SKM-1 treated with dmso at 0.1 percent for 144 hours (cell line): ENCODE measurements around the gene ANKLE1.
A peak's percentile ranks its signal among the peaks of the same experiment; 100 is the strongest.
"Not testable (repeated sequence)": the region's sequence is repeated elsewhere in the genome, so short reads cannot be mapped to it uniquely, and the experiment has no call there.

Experiments
- DNase-seq: peaks from one replicate; lab custom pipeline; 2025; ENCODE audit not compliant: unreplicated experiment; lab: John Stamatoyannopoulos, UW

The ANKLE1 gene

DNA sequence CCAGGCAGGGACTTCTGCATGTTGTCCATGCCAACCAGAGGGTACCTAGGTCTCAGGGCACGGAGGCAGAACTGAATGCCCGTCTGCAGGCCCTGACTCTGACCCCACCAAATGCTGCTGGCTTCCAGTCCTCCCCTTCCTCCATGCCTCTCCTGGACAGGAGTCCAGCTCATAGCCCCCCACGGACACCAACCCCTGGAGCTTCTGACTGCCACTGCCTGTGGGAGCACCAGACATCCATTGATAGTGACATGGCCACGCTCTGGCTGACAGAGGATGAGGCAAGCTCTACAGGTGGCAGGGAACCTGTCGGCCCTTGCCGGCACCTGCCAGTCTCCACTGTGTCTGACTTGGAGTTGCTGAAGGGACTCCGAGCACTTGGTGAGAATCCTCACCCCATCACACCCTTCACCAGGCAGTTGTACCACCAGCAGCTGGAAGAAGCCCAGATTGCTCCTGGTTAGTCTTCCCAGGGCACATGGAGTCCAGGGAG lies 1.8 kb downstream of the ANKLE1 start:
- no peak for DNase-seq

DNA sequence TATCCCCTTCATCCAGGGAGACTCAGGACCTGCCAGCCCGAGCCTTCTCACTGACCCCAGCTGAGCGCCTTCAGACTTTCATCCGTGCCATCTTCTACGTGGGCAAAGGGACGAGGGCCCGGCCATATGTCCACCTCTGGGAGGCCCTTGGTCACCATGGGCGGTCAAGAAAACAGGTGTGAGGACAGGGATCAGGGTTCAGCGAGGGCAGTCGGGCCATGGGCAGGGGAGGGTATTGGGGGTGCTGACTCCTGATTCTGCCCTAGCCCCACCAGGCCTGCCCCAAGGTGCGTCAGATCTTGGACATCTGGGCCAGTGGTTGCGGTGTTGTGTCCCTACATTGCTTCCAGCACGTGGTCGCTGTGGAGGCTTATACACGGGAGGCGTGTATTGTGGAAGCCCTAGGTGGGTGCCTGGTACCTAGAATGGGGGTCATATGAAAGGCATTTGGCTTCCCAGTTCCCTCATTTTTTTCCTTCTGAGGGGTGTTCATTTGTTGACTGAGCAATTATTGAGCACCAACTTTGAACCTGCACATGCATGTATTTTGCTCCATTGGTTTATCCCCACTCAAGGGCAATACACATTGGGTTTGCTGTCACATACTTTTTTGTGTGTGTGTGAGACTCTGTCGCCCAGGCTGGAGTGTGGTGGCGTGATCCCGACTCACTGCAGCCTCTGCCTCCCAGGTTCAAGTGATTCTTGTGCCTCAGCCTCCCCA lies 3.9 kb downstream of the ANKLE1 start:
- DNase-seq, result no peak

GRCh38 chr19:17286263-17286662 lies 4.6 kb downstream of the ANKLE1 start:
- no peak for DNase-seq

DNA sequence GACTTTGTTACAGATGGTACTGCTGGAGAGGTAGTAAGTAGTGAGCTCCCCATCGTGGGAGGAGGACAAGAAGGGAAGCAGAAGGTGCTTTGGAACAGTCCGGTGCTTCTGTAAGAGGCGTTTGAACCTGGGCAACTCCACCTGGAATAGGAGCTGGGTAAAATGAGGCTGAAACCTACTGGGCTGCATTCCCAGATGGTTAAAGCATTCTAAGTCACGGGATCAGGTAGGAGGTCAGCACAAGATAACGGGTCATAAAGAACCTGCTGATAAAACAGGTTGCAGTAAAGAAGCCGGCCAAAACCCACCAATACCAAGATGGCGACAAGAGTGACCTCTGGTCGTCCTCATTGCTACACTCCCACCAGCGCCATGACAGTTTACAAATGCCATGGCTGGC lies 5.1 kb downstream of the ANKLE1 start:
- DNase-seq, result no peak

DNA sequence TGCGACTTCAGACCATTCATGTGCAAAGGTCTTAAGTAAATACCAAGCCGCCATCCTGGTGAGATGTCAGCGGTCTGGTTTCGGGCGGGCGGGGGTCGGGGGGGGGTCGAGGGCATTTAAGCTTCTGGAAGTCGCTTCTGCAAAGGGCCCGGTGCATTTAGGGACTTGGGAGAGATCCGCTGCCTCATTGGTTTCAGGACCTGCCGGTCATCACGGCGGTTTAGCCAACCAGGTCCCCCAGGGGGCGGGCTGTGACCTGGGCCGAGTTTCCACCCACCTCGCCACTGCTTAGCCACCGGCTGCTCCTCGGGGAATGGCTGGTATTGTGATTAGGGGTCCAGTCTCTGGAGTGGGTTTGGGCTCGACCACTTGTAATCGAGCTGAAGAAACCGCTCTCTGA lies 7.8 kb downstream of the ANKLE1 start:
- no peak for DNase-seq

- peak; percentile 80 for DNase-seq
Measured at GRCh38 chr19:17292301-17293074, 10.8 kb downstream of the ANKLE1 start.

- no peak for DNase-seq
Measured at GRCh38 chr19:17293605-17294004, 11.9 kb downstream of the ANKLE1 start.

DNA sequence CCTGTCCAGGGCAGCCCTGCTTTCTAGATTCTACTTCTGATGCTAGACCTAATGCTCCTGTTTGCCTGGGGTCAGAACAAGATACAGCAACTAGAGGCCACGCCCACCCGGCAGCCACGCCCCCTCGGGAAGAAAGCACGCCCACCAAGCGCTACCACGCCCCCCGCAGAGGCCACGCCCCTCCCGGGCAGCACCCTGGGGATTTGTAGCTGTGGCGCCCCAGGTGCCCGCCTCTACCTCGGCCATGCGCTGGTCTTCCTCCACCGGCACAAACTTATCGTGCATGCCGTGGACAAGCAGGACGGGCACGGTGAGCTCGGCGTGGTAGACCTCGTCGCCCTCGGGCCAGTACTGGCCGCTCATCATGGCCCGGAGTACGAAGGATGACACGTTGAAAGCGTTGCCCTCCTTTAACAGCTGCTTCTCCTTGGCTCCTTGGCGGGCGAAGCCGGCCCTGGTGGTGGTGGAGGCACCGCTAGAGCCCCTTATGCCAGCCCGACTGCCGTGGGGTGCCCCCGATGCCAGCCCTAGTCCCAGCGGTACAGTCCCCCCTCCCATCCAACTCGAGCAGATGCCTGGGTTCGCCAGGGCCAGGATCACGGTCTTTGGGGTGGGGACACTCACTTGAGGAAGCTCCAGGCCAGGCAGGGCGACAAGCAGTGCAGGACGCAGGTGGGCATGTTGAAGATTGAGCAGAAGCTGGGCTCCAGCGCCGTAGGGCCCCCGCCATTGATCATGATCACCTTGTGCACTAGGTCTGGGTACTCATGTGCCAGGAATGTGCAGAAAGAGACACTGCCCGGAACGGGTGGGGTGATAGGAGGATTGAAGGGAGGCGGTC lies 12.6 kb downstream of the ANKLE1 start:
- DNase-seq, result no peak

DNA sequence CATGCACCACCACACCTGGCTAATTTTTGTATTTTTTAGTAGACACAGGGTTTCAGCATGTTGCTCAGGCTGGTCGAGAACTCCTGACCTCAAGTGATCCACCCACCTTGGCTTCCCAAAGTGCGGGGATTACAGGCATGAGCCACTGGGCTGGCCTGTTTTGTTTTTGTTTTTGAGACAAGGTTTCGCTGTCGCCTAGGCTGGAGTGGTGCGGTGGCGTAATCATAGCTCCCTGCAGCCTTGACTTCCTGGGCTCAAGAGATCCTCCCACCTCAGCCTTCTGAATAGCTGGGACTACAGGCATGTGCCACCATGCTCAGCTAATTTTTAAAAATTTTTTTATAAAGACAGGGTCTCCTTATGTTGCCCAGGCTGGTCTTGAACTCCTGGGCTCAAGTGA lies 13.8 kb downstream of the ANKLE1 start:
- DNase-seq, result not testable (repeated sequence)

DNA sequence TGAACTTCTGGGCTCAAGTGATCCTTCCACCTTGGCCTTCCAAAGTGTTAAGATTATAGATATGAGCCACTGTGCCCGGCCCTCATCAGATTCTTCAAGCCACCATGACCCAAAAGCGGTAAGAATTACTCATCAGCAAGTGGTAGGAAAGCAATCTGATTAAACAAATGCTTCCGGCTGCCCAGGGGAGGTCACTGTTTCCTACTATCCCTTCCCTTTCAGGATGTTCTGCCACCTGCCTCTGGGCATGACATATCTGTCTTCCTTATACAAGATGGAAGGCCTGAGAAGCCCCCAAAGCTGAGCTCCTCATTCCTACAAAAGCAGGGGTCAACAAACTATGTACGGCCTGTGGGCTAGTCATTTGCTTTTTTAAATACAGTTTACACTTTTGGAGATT lies 14.6 kb downstream of the ANKLE1 start:
- DNase-seq, result no peak

DNA sequence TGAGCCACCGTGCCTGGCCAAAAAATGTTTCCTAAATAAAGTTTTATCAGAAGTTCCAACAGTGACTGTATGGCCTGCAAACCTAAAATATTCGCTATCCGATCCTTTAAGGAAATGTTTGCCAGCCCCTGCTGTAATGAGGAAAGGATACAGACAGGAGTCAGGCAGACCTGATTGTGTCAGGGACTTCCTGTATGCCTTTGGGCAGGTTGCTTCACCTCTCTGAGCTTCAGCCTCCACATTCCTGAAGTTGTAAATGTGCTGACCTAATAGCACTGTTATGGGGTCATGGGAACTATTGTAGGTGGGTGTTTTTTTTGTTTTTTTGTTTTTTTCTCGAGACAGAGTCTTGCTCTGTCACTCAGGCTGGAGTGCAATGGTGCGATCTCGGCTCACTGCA lies 15.3 kb downstream of the ANKLE1 start:
- DNase-seq, result no peak

- DNase-seq, result no peak
Measured at GRCh38 chr19:17300992-17301619, 19.4 kb downstream of the ANKLE1 start.

DNA sequence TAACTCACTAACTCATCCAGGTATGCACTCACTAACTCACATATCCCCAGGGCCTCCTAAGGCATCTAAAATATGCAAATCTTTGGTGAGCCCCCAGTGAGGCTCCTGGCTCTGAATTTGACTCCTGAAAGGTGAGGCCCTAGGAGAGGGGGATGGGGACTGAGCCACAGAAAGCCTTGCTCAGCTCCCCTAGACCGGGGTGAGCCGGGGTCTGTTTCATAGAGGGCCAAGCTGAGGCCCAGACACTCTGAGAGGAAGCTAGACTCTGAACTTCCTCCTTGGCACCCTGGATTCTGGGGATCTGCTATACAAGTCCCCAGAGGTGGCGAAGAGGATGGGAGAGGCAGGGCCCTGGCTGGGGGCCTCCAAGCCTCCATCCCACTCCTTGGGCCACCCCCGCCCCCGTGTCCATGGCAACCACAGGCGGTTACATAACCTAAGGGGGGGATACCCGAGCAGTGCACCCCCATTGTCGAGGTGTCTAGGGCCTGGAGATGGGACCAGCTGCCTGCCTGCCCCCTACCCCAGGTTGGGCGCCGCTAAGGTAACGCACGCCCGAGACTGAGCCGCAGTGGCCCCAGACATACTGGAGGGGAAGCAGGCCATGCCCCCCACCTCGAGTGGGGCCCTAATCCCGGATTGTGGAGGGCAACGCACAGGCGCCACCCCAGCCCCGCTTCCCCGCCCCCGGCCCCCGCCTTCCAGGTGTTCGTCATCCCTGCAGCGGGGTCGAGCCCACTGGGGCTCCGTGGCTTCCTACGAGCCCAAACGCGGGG lies 20.9 kb downstream of the ANKLE1 start:
- DNase-seq, result peak; percentile 53

GRCh38 chr19:17303167-17303939 lies 21.7 kb downstream of the ANKLE1 start, which contains the start of gene ABHD8:
Gene ABHD8 (minus strand): TSS chr19:17303425. CDS start chr19:17301616, 1,809 bp downstream.
- peak; percentile 95 for DNase-seq

- DNase-seq, result no peak
Measured at GRCh38 chr19:17303940-17304267, 22.2 kb downstream of the ANKLE1 start.

DNA sequence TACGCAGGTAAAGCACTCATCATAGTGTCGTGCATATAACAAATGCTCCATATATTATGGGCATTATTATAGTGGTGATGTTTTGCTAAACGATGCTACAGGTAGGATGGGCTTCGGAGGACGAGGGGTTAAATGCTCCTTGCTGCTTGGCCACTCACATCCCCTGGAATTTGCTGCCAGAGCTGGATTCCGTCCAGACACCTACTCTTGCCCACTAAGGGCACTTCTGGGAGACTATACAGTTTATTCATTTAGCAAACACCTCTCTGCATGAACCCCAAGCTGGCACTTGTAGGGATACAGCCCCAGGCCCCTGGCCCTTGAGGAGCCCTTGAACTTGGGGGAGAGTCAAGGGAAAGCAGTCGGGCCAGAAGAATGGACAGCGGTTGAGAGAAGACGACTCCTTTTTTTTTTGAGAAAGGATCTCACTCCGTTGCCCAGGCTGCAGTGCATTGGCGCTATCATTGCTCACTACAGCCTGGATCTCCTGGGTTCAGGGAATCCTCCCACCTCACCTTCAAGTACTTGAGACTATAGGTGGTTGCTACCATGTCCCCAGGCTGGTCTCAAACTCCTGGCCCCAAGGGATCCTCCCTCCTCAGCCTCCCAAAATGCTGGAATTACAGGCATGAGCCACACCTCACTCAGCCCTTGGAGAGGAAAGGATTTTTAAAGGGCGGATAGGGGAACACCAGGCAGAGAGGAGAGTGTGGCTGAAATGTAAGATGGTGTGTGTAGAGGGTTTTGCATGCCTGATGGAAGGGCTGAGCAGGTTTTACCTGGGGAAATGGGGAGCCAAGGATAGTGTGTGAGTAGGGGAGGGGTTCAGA lies 22.9 kb downstream of the ANKLE1 start:
- no peak for DNase-seq

- DNase-seq, result no peak
Measured at GRCh38 chr19:17305216-17305516, 23.5 kb downstream of the ANKLE1 start.

GRCh38 chr19:17305517-17306284 lies 24.0 kb downstream of the ANKLE1 start, which contains the start of gene MRPL34:
Gene MRPL34 (plus strand): TSS chr19:17305872. CDS start chr19:17305893, 21 bp downstream.
- DNase-seq, result peak; percentile 99
